GM12878 (cell line): Measurements from ENCODE around the gene CFAP299. TPM values are rescaled to one million over a fixed set of nuclear protein-coding genes. Genes with fewer than 3 reads are reported as not detected.

Experiments used
- ATAC-seq: fragments of 200-7000 bp; cut with Tn5 transposase; 3 replicates; pipeline ENCODE4 v1.9.1; 2020; ENCODE audit warnings: mild to moderate bottlenecking, moderate library complexity
- BruUV-seq: library from RNA; stranded (reverse); fragments of 400-500 nt; replicated peaks from 2 replicates; lab custom pipeline; 2021; lab: Mats Ljungman, UMichigan
- CTCF ChIA-PET: fragments of 300-600 bp; sonication (Branson Sonifier 250); formaldehyde crosslinking; extraction: SDS; loops from one replicate; lab custom pipeline; 2021; ENCODE audit warnings: inconsistent platforms; lab: Yijun Ruan, JAX
- POLR2A ChIA-PET: fragments of 350-600 bp; formaldehyde crosslinking; extraction: SDS; loops from one replicate; lab custom pipeline; 2021; ENCODE audit warnings: inconsistent platforms; lab: Charles Lee
- RAD21 ChIA-PET: fragments of 300-600 bp; sonication (Branson Sonifier 250); formaldehyde crosslinking; loops from one replicate; lab custom pipeline; 2023; ENCODE audit warnings: antibody characterized with exemption; ENCODE audit not compliant: unreplicated experiment; lab: Charles Lee
- SMC1A ChIA-PET: fragments of 300-600 bp; sonication (Branson Sonifier 250); formaldehyde crosslinking; loops from one replicate; lab custom pipeline; 2023; ENCODE audit not compliant: unreplicated experiment, uncharacterized antibody; lab: Charles Lee
- DNase-seq: peaks from one replicate; pipeline ENCODE4 v3.0.0-alpha.2; 2011; ENCODE audit warnings: low read depth, low spot score
- FAIRE-seq: peaks from 3 replicates; lab custom pipeline; 2011; peaks lifted over from hg19 to GRCh38; lab: Jason Lieb, UNC
- H2AFZ ChIP-seq: 2 replicates; pipeline ENCODE4 v1.6.0; 2011; ENCODE audit warnings: low read depth, low read length, control low read depth; ENCODE audit not compliant: control insufficient read depth
- H3K27ac ChIP-seq: 2 replicates; pipeline ENCODE4 v1.5.1; 2011; ENCODE audit warnings: control low read depth; ENCODE audit not compliant: control insufficient read depth, insufficient read depth
- H3K27me3 ChIP-seq, 2 experiments: replicated peaks in 1 of 2; 2 replicates each; pipeline versions ENCODE4 v1.6.0 to v1.6.1; 2011; ENCODE audit warnings: low read length in 1 of 2; ENCODE audit not compliant: control insufficient read depth in 2 of 2, insufficient read depth in 2 of 2
- H3K36me3 ChIP-seq, 2 experiments: 2 replicates each; pipeline ENCODE4 v1.5.1; 2011; ENCODE audit warnings: low read length in 1 of 2; ENCODE audit not compliant: control insufficient read depth in 2 of 2, insufficient read depth in 2 of 2
- H3K4me1 ChIP-seq: 2 replicates; pipeline ENCODE4 v1.6.1; 2011; ENCODE audit warnings: mild to moderate bottlenecking, low read length, moderate library complexity, mixed read lengths; ENCODE audit not compliant: control insufficient read depth, insufficient read depth
- H3K4me2 ChIP-seq: 2 replicates; pipeline ENCODE4 v1.6.0; 2011; ENCODE audit warnings: control low read depth; ENCODE audit not compliant: control insufficient read depth, insufficient read depth
- H3K4me3 ChIP-seq: fragments of 200-600 bp; sonication (generic); 2 replicates; pipeline ENCODE4 v1.5.1; 2016
- H3K79me2 ChIP-seq: 2 replicates; pipeline ENCODE4 v1.6.0; 2011; ENCODE audit warnings: low read length; ENCODE audit not compliant: control insufficient read depth, insufficient read depth
- H3K9ac ChIP-seq: 2 replicates; pipeline ENCODE4 v1.8.0; 2011; ENCODE audit warnings: low read length, control low read depth, mixed read lengths; ENCODE audit not compliant: control insufficient read depth, insufficient read depth
- H3K9me3 ChIP-seq: replicated peaks from 3 replicates; pipeline ENCODE4 v1.5.1; 2011; ENCODE audit warnings: mild to moderate bottlenecking, low read length; ENCODE audit not compliant: control insufficient read depth, insufficient read depth
- H4K20me1 ChIP-seq: 2 replicates; pipeline ENCODE4 v1.6.0; 2011; ENCODE audit not compliant: control insufficient read depth, insufficient read depth
- BHLHE40 ChIP-seq, 2 experiments: fragments of 450-650 bp in 1 of 2; IDR thresholded peaks; 2 replicates each; pipeline ENCODE4 v1.6.1; 2011 to 2017; ENCODE audit warnings: low read depth in 2 of 2, borderline replicate concordance in 1 of 2, improper control_type of control experiment in 1 of 2, low read length in 1 of 2, mild to moderate bottlenecking in 1 of 2
- HDGF ChIP-seq: fragments of 450-650 bp; IDR thresholded peaks from 2 replicates; pipeline ENCODE4 v1.6.1; 2016; ENCODE audit warnings: antibody characterized with exemption
- IKZF1 ChIP-seq: fragments of 450-650 bp; conservative IDR thresholded peaks from 2 replicates; pipeline ENCODE4 v1.6.1; 2017; ENCODE audit warnings: antibody characterized with exemption, mild to moderate bottlenecking
- MEF2A ChIP-seq: IDR thresholded peaks from 2 replicates; pipeline ENCODE4 v1.6.1; 2011; ENCODE audit warnings: low read depth, mild to moderate bottlenecking, low read length, moderate library complexity; ENCODE audit not compliant: insufficient read depth
- PAX5 ChIP-seq: IDR thresholded peaks from 2 replicates; pipeline ENCODE4 v1.6.1; 2011; ENCODE audit warnings: low read depth, low read length, borderline replicate concordance
- POLR2AphosphoS5 ChIP-seq: IDR thresholded peaks from 2 replicates; pipeline ENCODE4 v1.6.1; 2011; ENCODE audit warnings: mild to moderate bottlenecking, low read length, inconsistent platforms
- RBBP5 ChIP-seq: fragments of 200-600 bp; sonication (generic); conservative IDR thresholded peaks from 2 replicates; pipeline ENCODE4 v1.6.1; 2016
- SP1 ChIP-seq: IDR thresholded peaks from one replicate; pipeline ENCODE4 v1.6.1; 2011; ENCODE audit warnings: low read depth, low read length
- SPI1 ChIP-seq: IDR thresholded peaks from 2 replicates; pipeline ENCODE4 v1.6.1; 2011; ENCODE audit warnings: low read depth, mild to moderate bottlenecking, low read length, moderate library complexity, borderline replicate concordance; ENCODE audit not compliant: insufficient read depth
- YY1 ChIP-seq: IDR thresholded peaks from 2 replicates; pipeline ENCODE4 v1.6.1; 2011; ENCODE audit warnings: low read depth, mild to moderate bottlenecking, low read length
- ZBED1 ChIP-seq: IDR thresholded peaks from 2 replicates; pipeline ENCODE4 v1.6.1; 2016; ENCODE audit warnings: borderline replicate concordance
- whole genome bisulfite sequencing: methylation state at CpG from one replicate; pipeline ENCODE4 v1.1.6; 2016; ENCODE audit warnings: low lambda C conversion rate; ENCODE audit not compliant: insufficient replicate concordance, insufficient coverage; ENCODE audit errors: missing lambda C conversion rate; 5-methylcytosine and 5-hydroxymethylcytosine counted together
- in situ Hi-C: fragments of 300-500 bp; cut with MboI; formaldehyde crosslinking; loops from 9 replicates; pipeline ENCODE4 v1.14.3; 2018; ENCODE audit warnings: mixed read lengths
- intact Hi-C: fragments of 100-400 bp; cut with micrococcal nuclease; formaldehyde crosslinking; loops from one replicate; pipeline ENCODE4 v1.14.2; 2022; ENCODE audit not compliant: unreplicated experiment
- polyA plus RNA-seq, 11 experiments: library from polyadenylated mRNA; depleted of rRNA in 4 of 11; unstranded in 6 of 11; stranded (reverse) in 5 of 11; fragments of >200 nt; fragmentation: Nextera tagmentation in 4 of 11; fragmentation: Illumina TruSeq in 1 of 11; extraction: Ambion mirVana in 4 of 11; extraction: Trizol in 1 of 11; gene quantifications; 1 replicate in 1 of 11; 2 replicates in 10 of 11; pipeline versions ENCODE4 v1.2.1 to v1.2.3, GENCODE V29; 2011 to 2016; ENCODE audit warnings: inconsistent platforms in 2 of 11, missing spikeins in 2 of 11, low read depth in 1 of 11
- total RNA-seq, 4 experiments: library from RNA; depleted of rRNA in 3 of 4; stranded (reverse); fragments of >200 nt in 3 of 4; fragmentation: Illumina TruSeq in 1 of 4; extraction: Trizol in 1 of 4; gene quantifications; 2 replicates each; pipeline versions ENCODE4 v1.2.1 to v1.2.3, GENCODE V29; 2013 to 2021
- TF ChIP-seq, protein P1 (sequence below): fragments of 450-650 bp; IDR thresholded peaks from 2 replicates; pipeline ENCODE4 v1.6.1; 2017; ENCODE audit warnings: borderline replicate concordance
- TF ChIP-seq, protein P2 (sequence below): fragments of 450-650 bp; IDR thresholded peaks from 2 replicates; pipeline ENCODE4 v1.6.1; 2017; ENCODE audit warnings: mild to moderate bottlenecking
- TF ChIP-seq, protein P3 (sequence below): fragments of 450-650 bp; formaldehyde crosslinking; IDR thresholded peaks from 2 replicates; pipeline ENCODE4 v1.4.0; 2020; ENCODE audit warnings: mild to moderate bottlenecking, moderate library complexity
- TF ChIP-seq, protein P4 (sequence below): fragments of 450-650 bp; IDR thresholded peaks from 2 replicates; pipeline ENCODE4 v1.6.1; 2018; ENCODE audit warnings: borderline replicate concordance, mild to moderate bottlenecking; ENCODE audit not compliant: partially characterized antibody

CFAP299 gene
- total and polyA plus RNA-seq, 10 of the 15 experiments (the other 5 are each of a cell fraction or from before 2014, with no cell fraction given) = 0.06 to 0.34 TPM; not detected in 8

DNA sequence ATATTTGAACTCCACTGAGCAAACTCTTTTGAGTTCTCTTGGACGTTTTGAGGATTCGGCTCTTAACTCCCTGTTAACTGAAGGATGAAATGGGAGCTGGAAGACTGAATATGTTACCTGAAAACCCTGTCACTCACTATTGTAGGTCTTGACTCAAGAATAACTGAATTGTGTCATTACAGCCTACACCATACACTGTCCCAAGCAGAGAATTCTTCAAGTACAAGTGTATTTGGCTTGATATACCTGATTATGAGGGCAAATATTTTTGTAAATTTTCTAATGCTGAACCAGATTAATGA is 276.1 kb downstream of the CFAP299 start:
- Histone ChIP-seq H3K9ac (no peak overlapping the region), H3K27me3 (no peaks in the 10 kb centered on the region), H3K4me3 (no peak overlapping the region), H3K9me3 (no peaks in the 10 kb centered on the region), H3K4me2 (no peak overlapping the region), H3K79me2 (no peaks in the 10 kb centered on the region), H4K20me1 (no peaks in the 10 kb centered on the region), H3K4me1 (0 out of 2 replicates have a peak, but pooled peaks cover 6% of the 10 kb centered on the region), H3K36me3 (no peaks in the 10 kb centered on the region), H3K27ac (no peak overlapping the region), H2AFZ (no peak overlapping the region)
- no peak for FAIRE-seq
- SMC1A ChIA-PET = interaction anchor here (0.6 to 4.0 kb wide), 9 partner anchors 18 to 441 kb away, joined by 3 to 28 read pairs (median 5); no protein-coding TSS in a partner anchor
- CTCF ChIA-PET = interaction anchor here (1.0 to 4.3 kb wide), 5 partner anchors 12 to 440 kb away, joined by 3 to 22 read pairs (median 3); no protein-coding TSS in a partner anchor
- DNase-seq = no peak
- no TSS peak for BruUV-seq
- WGBS = 4% methylated on average over 2 of the region's 2 CpGs
- POLR2A ChIA-PET = interaction anchor here (0.8 kb wide), 1 partner anchor 440 kb away, joined by 3 read pairs; no protein-coding TSS in a partner anchor
- in situ Hi-C loops = loop anchor here (10.0 kb wide), 1 partner anchor 433 kb away; no protein-coding TSS in a partner anchor
- peak; percentile 38 for ATAC-seq
- RAD21 ChIA-PET = interaction anchor here (1.8 kb wide), 1 partner anchor 440 kb away, joined by 7 read pairs; no protein-coding TSS in a partner anchor
- intact Hi-C loops = loop anchor here (2.0 to 5.0 kb wide), 3 partner anchors 245 to 429 kb away; no protein-coding TSS in a partner anchor
- TF ChIP-seq IKZF1 (no peak), ZBED1 (no peak), SP1 (no peak), HDGF (no peak), PAX5 (no peak), RBBP5 (no peak), BHLHE40 (IDR thresholded peaks at IDR 0.05; ENCODE audit: borderline replicate concordance in 1 of 2, low read depth in 2 of 2, low read length in 1 of 2) (no peak), YY1 (no peak), SPI1 (no peak), MEF2A (no peak), POLR2AphosphoS5 (no peak)
- TF ChIP-seq, protein P1, sequence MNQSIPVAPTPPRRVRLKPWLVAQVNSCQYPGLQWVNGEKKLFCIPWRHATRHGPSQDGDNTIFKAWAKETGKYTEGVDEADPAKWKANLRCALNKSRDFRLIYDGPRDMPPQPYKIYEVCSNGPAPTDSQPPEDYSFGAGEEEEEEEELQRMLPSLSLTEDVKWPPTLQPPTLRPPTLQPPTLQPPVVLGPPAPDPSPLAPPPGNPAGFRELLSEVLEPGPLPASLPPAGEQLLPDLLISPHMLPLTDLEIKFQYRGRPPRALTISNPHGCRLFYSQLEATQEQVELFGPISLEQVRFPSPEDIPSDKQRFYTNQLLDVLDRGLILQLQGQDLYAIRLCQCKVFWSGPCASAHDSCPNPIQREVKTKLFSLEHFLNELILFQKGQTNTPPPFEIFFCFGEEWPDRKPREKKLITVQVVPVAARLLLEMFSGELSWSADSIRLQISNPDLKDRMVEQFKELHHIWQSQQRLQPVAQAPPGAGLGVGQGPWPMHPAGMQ = no peak
- TF ChIP-seq, protein P2, sequence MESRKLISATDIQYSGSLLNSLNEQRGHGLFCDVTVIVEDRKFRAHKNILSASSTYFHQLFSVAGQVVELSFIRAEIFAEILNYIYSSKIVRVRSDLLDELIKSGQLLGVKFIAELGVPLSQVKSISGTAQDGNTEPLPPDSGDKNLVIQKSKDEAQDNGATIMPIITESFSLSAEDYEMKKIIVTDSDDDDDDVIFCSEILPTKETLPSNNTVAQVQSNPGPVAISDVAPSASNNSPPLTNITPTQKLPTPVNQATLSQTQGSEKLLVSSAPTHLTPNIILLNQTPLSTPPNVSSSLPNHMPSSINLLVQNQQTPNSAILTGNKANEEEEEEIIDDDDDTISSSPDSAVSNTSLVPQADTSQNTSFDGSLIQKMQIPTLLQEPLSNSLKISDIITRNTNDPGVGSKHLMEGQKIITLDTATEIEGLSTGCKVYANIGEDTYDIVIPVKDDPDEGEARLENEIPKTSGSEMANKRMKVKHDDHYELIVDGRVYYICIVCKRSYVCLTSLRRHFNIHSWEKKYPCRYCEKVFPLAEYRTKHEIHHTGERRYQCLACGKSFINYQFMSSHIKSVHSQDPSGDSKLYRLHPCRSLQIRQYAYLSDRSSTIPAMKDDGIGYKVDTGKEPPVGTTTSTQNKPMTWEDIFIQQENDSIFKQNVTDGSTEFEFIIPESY = no peak
- TF ChIP-seq, protein P3, sequence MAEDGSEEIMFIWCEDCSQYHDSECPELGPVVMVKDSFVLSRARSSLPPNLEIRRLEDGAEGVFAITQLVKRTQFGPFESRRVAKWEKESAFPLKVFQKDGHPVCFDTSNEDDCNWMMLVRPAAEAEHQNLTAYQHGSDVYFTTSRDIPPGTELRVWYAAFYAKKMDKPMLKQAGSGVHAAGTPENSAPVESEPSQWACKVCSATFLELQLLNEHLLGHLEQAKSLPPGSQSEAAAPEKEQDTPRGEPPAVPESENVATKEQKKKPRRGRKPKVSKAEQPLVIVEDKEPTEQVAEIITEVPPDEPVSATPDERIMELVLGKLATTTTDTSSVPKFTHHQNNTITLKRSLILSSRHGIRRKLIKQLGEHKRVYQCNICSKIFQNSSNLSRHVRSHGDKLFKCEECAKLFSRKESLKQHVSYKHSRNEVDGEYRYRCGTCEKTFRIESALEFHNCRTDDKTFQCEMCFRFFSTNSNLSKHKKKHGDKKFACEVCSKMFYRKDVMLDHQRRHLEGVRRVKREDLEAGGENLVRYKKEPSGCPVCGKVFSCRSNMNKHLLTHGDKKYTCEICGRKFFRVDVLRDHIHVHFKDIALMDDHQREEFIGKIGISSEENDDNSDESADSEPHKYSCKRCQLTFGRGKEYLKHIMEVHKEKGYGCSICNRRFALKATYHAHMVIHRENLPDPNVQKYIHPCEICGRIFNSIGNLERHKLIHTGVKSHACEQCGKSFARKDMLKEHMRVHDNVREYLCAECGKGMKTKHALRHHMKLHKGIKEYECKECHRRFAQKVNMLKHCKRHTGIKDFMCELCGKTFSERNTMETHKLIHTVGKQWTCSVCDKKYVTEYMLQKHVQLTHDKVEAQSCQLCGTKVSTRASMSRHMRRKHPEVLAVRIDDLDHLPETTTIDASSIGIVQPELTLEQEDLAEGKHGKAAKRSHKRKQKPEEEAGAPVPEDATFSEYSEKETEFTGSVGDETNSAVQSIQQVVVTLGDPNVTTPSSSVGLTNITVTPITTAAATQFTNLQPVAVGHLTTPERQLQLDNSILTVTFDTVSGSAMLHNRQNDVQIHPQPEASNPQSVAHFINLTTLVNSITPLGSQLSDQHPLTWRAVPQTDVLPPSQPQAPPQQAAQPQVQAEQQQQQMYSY (CRISPR knock-in tag) = no peak
- TF ChIP-seq, protein P4, sequence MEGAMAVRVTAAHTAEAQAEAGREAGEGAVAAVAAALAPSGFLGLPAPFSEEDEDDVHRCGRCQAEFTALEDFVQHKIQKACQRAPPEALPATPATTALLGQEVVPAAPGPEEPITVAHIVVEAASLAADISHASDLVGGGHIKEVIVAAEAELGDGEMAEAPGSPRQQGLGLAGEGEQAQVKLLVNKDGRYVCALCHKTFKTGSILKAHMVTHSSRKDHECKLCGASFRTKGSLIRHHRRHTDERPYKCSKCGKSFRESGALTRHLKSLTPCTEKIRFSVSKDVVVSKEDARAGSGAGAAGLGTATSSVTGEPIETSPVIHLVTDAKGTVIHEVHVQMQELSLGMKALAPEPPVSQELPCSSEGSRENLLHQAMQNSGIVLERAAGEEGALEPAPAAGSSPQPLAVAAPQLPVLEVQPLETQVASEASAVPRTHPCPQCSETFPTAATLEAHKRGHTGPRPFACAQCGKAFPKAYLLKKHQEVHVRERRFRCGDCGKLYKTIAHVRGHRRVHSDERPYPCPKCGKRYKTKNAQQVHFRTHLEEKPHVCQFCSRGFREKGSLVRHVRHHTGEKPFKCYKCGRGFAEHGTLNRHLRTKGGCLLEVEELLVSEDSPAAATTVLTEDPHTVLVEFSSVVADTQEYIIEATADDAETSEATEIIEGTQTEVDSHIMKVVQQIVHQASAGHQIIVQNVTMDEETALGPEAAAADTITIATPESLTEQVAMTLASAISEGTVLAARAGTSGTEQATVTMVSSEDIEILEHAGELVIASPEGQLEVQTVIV = no peak
